CD4-positive, alpha-beta T cell (primary cell): ENCODE results near the gene SFMBT1. TPM values are rescaled to one million over a fixed set of nuclear protein-coding genes. Genes with fewer than 3 reads are reported as not detected.

Experiments
- ATAC-seq: fragments of 200-7000 bp; cut with Tn5 transposase; one replicate; pipeline ENCODE4 v1.10.0; 2022; ENCODE audit warnings: mild to moderate bottlenecking; ENCODE audit not compliant: poor library complexity
- CTCF ChIA-PET: fragments of 350-600 bp; sonication (Branson Sonifier 250); formaldehyde crosslinking; loops from one replicate; lab custom pipeline; 2021; ENCODE audit warnings: antibody characterized with exemption, inconsistent platforms; lab: Charles Lee
- POLR2A ChIA-PET: fragments of 350-600 bp; sonication (Branson Sonifier 250); formaldehyde crosslinking; loops from one replicate; lab custom pipeline; 2021; ENCODE audit warnings: antibody characterized with exemption, inconsistent platforms; lab: Charles Lee
- DNase-seq, 14 experiments: peaks; one replicate each; pipeline ENCODE4 v3.0.0-alpha.2; 2013 to 2020; ENCODE audit warnings: mixed read lengths in 2 of 14
- H3K27ac ChIP-seq, 2 donors: one replicate each; pipeline versions ENCODE4 v1.5.1 to v1.7.0; 2013; ENCODE audit warnings: low read length in 2 of 2, low read depth in 1 of 2, mild to moderate bottlenecking in 1 of 2
- H3K27me3 ChIP-seq, 2 experiments: 1 replicate in 1 of 2; 2 replicates in 1 of 2; pipeline versions ENCODE4 v1.6.1 to v1.7.0; 2013; ENCODE audit warnings: low read length in 2 of 2, control low read depth in 1 of 2, mild to moderate bottlenecking in 1 of 2, moderate library complexity in 1 of 2; ENCODE audit not compliant: insufficient read depth in 2 of 2, control insufficient read depth in 1 of 2
- H3K36me3 ChIP-seq: one replicate; pipeline ENCODE4 v1.6.1; 2013; ENCODE audit warnings: low read length, control low read depth; ENCODE audit not compliant: insufficient read depth
- H3K4me1 ChIP-seq: one replicate; pipeline ENCODE4 v1.6.1; 2013; ENCODE audit warnings: low read length, control low read depth; ENCODE audit not compliant: insufficient read depth
- H3K4me3 ChIP-seq: one replicate; pipeline ENCODE4 v1.5.1; 2013; ENCODE audit warnings: mild to moderate bottlenecking, low read length, moderate library complexity
- H3K9me3 ChIP-seq, 2 experiments: 1 replicate in 1 of 2; 2 replicates in 1 of 2; pipeline versions ENCODE4 v1.6.1 to v1.7.0; 2013; ENCODE audit warnings: low read length in 2 of 2, mild to moderate bottlenecking in 2 of 2, control low read depth in 1 of 2, moderate library complexity in 1 of 2; ENCODE audit not compliant: control insufficient read depth in 1 of 2, insufficient read depth in 1 of 2
- H3K27ac Mint-ChIP-seq: one replicate; pipeline ENCODE4 v1.8.0; 2020; ENCODE audit warnings: mixed read lengths
- H3K27me3 Mint-ChIP-seq: one replicate; pipeline ENCODE4 v1.8.0; 2021; ENCODE audit warnings: mixed read lengths
- H3K36me3 Mint-ChIP-seq: one replicate; pipeline ENCODE4 v1.8.0; 2021; ENCODE audit warnings: low read depth, mixed read lengths
- H3K4me1 Mint-ChIP-seq: one replicate; pipeline ENCODE4 v1.8.0; 2021; ENCODE audit warnings: low read depth, mixed read lengths
- H3K4me3 Mint-ChIP-seq: one replicate; pipeline ENCODE4 v1.8.0; 2020; ENCODE audit warnings: mild to moderate bottlenecking, mixed read lengths
- H3K9me3 Mint-ChIP-seq: one replicate; pipeline ENCODE4 v1.8.0; 2020; ENCODE audit warnings: mixed read lengths
- intact Hi-C, 2 experiments: fragments of 100-400 bp; cut with DNase I in 1 of 2; cut with micrococcal nuclease in 1 of 2; formaldehyde crosslinking; loops; one replicate each; pipeline versions ENCODE4 v1.15.1 to v1.9.0; 2023 to 2025; cut with DNase I, micrococcal nuclease
- polyA plus RNA-seq, 2 donors: library from polyadenylated mRNA; unstranded; fragments of 120-200 nt; gene quantifications; one replicate each; pipeline ENCODE4 v1.2.1, GENCODE V29; 2013
- total RNA-seq, 174 experiments: library from RNA in 2 of 174; stranded (reverse) in 2 of 174; gene quantifications; one replicate each; pipeline ENCODE4 v1.2.3 and lab custom pipeline; 2021 to 2026
- TF ChIP-seq, protein P1 (sequence below): fragments of 200-600 bp; IDR thresholded peaks from one replicate; pipeline ENCODE4 v1.8.0; 2022; ENCODE audit warnings: antibody characterized with exemption, mild to moderate bottlenecking

Gene SFMBT1, protein sequence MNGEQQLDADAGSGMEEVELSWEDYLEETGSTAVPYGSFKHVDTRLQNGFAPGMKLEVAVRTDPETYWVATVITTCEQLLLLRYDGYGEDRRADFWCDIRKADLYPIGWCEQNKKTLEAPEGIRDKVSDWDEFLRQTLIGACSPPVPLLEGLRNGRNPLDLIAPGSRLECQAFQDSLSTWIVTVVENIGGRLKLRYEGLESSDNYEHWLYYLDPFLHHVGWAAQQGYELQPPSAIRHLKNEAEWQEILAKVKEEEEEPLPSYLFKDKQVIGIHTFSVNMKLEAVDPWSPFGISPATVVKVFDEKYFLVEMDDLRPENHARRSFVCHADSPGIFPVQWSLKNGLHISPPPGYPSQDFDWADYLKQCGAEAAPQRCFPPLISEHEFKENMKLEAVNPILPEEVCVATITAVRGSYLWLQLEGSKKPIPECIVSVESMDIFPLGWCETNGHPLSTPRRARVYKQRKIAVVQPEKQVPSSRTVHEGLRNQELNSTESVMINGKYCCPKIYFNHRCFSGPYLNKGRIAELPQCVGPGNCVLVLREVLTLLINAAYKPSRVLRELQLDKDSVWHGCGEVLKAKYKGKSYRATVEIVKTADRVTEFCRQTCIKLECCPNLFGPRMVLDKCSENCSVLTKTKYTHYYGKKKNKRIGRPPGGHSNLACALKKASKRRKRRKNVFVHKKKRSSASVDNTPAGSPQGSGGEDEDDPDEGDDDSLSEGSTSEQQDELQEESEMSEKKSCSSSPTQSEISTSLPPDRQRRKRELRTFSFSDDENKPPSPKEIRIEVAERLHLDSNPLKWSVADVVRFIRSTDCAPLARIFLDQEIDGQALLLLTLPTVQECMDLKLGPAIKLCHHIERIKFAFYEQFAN
- total RNA-seq, result 10 to 100 TPM; 54.3 to 55.9 TPM
- 16.6 TPM for polyA plus RNA-seq (2013, experiment 1 of 2)
- polyA plus RNA-seq (2013, experiment 2 of 2), result 19.6 TPM
- 30.8 to 89.6 (median 56.6) reads per million in 172 experiments for total RNA-seq (lab: John Stamatoyannopoulos, UW)

DNA sequence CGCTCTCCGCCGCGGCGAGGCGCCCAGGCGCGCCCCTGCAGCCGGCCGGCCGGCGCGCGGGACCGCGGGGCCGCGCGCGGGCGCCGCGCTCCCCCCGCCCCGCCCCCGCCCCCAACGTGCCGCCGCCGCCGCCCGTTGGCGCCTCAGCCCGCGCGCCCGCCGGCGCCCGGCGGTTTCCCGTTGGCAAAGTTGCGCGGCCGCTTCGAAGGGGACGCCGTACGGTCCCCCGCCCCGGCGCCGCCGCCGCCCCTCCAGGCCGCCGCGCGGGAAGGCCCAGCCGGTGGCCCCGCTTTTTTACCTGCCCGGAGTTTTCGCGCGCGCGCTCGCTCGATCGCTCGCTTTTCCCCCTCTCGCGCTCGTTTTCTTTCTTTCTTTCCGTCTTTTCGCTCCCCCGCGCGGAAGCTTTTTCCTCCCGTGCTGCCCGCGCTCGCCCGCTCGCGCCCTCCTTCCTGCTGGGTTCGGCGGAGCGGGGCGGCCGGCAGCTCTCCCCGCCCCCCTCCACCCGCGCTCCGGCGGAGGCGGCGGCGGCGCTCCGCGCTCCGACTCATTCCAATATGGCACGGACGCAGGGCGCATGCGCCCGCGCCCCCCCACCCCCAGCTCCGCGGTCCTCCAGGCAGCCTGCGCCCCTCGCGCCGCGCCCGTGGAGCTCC is at the start of gene SFMBT1:
Gene SFMBT1 (minus strand): TSS at position 556 of the 653 bp plus-strand sequence. CDS start 76,945 bp downstream, outside the sequence.
- H3K27me3 ChIP-seq, result no peaks in the 10 kb centered on the region
- DNase-seq, result peak; percentile 55 to 93 (median 73)

GRCh38 chr3:53092942-53093341 is 47.1 kb upstream of the SFMBT1 start:
- intact Hi-C loops, result no loop called here
- POLR2A ChIA-PET, result interaction anchor here (0.6 kb wide), 1 partner anchor 159 kb away, joined by 3 read pairs; no protein-coding TSS in a partner anchor
- Mint-ChIP-seq H3K9me3 (no peaks in the 10 kb centered on the region), H3K36me3 (peaks cover 80% of the 10 kb centered on the region), H3K4me1 (peaks cover 7% of the 10 kb centered on the region), H3K27me3 (no peaks in the 10 kb centered on the region), H3K27ac (no peak overlapping the region), H3K4me3 (no peak overlapping the region)
- TF ChIP-seq, protein P1, sequence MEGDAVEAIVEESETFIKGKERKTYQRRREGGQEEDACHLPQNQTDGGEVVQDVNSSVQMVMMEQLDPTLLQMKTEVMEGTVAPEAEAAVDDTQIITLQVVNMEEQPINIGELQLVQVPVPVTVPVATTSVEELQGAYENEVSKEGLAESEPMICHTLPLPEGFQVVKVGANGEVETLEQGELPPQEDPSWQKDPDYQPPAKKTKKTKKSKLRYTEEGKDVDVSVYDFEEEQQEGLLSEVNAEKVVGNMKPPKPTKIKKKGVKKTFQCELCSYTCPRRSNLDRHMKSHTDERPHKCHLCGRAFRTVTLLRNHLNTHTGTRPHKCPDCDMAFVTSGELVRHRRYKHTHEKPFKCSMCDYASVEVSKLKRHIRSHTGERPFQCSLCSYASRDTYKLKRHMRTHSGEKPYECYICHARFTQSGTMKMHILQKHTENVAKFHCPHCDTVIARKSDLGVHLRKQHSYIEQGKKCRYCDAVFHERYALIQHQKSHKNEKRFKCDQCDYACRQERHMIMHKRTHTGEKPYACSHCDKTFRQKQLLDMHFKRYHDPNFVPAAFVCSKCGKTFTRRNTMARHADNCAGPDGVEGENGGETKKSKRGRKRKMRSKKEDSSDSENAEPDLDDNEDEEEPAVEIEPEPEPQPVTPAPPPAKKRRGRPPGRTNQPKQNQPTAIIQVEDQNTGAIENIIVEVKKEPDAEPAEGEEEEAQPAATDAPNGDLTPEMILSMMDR, result no peak
- no peak for ATAC-seq
- Histone ChIP-seq H3K27me3 (no peaks in the 10 kb centered on the region), H3K4me3 (no peak overlapping the region), H3K9me3 (no peaks in the 10 kb centered on the region), H3K36me3 (peaks cover 63% of the 10 kb centered on the region), H3K4me1 (peaks cover under 1% of the 10 kb centered on the region), H3K27ac (no peak overlapping the region)
- DNase-seq, result no peak
- CTCF ChIA-PET, result no interaction called here

More for the DNA sequence above, at the start of gene SFMBT1:
- ATAC-seq, result peak; percentile 50
- intact Hi-C loops, result loop anchor here (2.0 to 5.0 kb wide), 5 partner anchors 19 to 358 kb away; partner anchors contain the start of genes GNL3 (in 1 of the 2) and PBRM1 (in 1 of the 2)
- Histone ChIP-seq H3K4me1 (peaks cover 33% of the 10 kb centered on the region), H3K27ac (peak within 1 kb of the TSS; percentile 72 to 88), H3K36me3 (no peaks in the 10 kb centered on the region), H3K9me3 (no peaks in the 10 kb centered on the region), H3K4me3 (peak within 1 kb of the TSS; percentile 91)
- Mint-ChIP-seq H3K4me1 (peaks cover 52% of the 10 kb centered on the region), H3K27me3 (peaks cover 3% of the 10 kb centered on the region), H3K4me3 (peak within 1 kb of the TSS; percentile 95), H3K27ac (peak within 1 kb of the TSS; percentile 99), H3K9me3 (no peaks in the 10 kb centered on the region), H3K36me3 (peaks cover 13% of the 10 kb centered on the region)
- TF ChIP-seq, protein P1, result no peak
- ChIA-PET POLR2A (interaction anchor here (0.8 to 5.6 kb wide), 19 partner anchors 12 to 275 kb away, joined by 3 to 129 read pairs (median 5); partner anchors contain the start of genes NEK4, PRKCD and STIMATE), CTCF (interaction anchor here (0.6 to 2.9 kb wide), 8 partner anchors 9 to 154 kb away, joined by 3 to 15 read pairs (median 4); no protein-coding TSS in a partner anchor)
